GM21576 (cell line): ENCODE data around the gene RPL27A.

ENCODE experiments used
- ATAC-seq: cut with Tn5 transposase; IDR thresholded peaks from one replicate; pipeline ENCODE4 v1.9.1; 2021; ENCODE audit warnings: mild to moderate bottlenecking, moderate library complexity; ENCODE audit not compliant: unreplicated experiment

The RPL27A gene

GRCh38 chr11:8672346-8672745 is 10.2 kb upstream of the RPL27A start:
- ATAC-seq = no peak

GRCh38 chr11:8674859-8675258 is 7.7 kb upstream of the RPL27A start:
- no peak for ATAC-seq

- no peak for ATAC-seq
Observed at GRCh38 chr11:8676458-8676857, 6.1 kb upstream of the RPL27A start.

DNA sequence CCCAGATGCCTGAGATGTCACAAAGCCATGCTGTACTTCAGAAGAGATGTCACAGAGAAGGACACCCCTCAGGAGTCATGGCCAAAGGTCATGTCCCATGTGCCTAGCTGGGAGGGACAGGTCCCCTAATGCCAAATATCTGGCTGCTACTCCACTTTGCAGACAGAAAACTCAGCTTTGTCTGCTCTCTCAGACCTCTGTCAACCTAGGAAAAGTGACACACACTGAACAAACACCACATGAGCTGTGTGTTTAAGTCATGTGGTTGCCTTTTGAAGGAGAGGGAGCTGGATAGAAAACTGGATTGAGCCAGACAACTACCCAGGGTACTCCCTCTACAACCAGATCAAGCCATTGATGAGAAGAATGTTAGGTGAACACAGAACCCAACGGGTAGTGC is 3.6 kb upstream of the RPL27A start:
- ATAC-seq = no peak

DNA sequence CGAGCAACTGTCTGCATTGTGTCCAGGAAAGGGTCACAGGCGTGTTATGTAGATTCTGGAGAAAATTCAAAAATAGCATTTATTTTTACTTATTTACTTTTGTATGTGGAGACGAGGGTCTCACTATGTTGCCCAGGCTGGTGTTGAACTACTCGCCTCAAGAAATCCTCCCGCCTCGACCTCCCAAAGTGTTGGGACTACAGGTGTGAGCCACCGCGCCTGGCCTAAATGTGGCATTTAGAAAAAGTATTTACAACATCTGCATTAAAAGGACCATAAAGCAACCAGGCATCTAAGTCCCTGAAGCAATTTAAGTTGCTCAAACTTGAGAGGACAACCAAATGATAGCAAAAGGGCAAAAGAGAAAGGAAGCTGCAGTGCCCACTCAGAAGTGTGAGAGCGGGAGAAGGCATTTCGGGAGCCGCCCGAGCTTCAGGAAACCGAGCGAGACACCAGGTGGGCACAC is 722 bp upstream of the RPL27A start:
- no peak for ATAC-seq

- no peak for ATAC-seq
Observed at GRCh38 chr11:8683115-8683807, 669 bp downstream of the RPL27A start.

- ATAC-seq = no peak
Observed at GRCh38 chr11:8684600-8685290, 2.2 kb downstream of the RPL27A start.

- ATAC-seq = no peak
Observed at GRCh38 chr11:8685306-8685705, 2.7 kb downstream of the RPL27A start.

DNA sequence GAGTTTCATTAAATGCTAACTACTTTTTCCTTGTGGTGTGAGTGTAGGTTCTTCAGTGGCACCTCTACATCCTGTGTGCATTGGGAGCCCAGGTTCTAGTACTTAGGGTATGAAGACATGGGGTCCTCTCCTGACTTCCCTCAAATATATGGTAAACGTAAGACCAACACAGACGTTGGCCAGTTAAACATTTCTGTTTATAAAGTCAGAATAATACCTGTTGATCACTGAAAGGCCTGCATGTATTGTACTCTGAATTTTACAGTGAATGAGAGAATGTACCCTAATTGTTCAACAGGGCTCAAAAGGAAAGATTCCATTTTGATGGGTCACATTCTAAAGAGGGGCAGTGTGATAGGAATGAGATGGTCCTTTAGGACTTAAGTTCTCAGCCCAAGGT is 3.2 kb downstream of the RPL27A start:
- ATAC-seq = no peak

DNA sequence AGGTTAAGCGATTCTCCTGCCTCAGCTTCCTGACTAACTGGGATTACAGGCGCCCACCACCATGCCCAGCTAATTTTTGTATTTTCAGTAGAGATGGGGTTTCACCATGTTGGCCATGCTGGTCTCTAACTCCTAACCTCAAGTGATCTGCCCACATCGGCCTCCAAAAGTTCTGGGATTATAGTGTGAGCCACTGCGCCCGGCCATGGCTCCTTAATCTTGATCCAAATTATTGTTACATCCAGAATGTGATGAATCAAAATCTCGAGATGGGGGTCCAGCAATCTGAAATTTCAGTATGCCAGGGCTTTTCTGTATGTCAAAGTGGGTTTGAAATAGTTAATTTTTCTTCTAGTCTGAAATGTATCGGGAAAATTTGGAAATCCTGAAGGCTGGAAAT is 3.7 kb downstream of the RPL27A start:
- no peak for ATAC-seq

- peak; percentile 94 for ATAC-seq
Observed at GRCh38 chr11:8688414-8689362, 6.1 kb downstream of the RPL27A start.

GRCh38 chr11:8689726-8690255 is 7.2 kb downstream of the RPL27A start:
- no peak for ATAC-seq

- no peak for ATAC-seq
Observed at GRCh38 chr11:8690374-8691342, 8.1 kb downstream of the RPL27A start.

- ATAC-seq = no peak
Observed at GRCh38 chr11:8691601-8692000, 9.0 kb downstream of the RPL27A start.

GRCh38 chr11:8692417-8692816 is 9.8 kb downstream of the RPL27A start:
- no peak for ATAC-seq

- no peak for ATAC-seq
Observed at GRCh38 chr11:8693010-8693551, 10.5 kb downstream of the RPL27A start.

GRCh38 chr11:8693555-8693954 is 11.0 kb downstream of the RPL27A start:
- ATAC-seq = no peak

DNA sequence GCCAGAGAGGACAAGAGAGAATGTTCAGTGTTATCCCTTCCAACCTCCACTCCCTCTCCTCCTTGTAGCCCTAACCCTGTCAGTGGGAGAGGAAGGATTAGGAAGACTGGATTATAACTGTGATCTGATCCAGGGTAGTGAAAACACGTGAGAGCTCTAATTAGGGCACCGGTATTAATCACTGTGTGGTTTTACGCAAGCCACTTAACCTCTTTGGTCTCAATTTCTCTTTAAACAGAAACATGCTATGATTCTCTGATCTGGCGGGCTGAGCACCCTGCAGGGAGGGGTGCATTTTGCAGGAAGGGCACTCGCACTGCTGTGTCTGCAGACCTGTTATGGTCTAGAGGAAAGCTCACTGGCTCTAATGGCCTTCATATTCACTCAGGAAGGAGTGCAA is 11.5 kb downstream of the RPL27A start:
- ATAC-seq = no peak

- ATAC-seq = no peak
Observed at GRCh38 chr11:8697054-8697453, 14.5 kb downstream of the RPL27A start.

- no peak for ATAC-seq
Observed at GRCh38 chr11:8698379-8698851, 15.8 kb downstream of the RPL27A start.
